HG02884 (cell line): Measurements from ENCODE around the gene CHPF2.

Experiments used
- ATAC-seq: cut with Tn5 transposase; IDR thresholded peaks from one replicate; pipeline ENCODE4 v1.9.1; 2021; ENCODE audit warnings: mild to moderate bottlenecking, moderate library complexity; ENCODE audit not compliant: unreplicated experiment

The CHPF2 gene

DNA sequence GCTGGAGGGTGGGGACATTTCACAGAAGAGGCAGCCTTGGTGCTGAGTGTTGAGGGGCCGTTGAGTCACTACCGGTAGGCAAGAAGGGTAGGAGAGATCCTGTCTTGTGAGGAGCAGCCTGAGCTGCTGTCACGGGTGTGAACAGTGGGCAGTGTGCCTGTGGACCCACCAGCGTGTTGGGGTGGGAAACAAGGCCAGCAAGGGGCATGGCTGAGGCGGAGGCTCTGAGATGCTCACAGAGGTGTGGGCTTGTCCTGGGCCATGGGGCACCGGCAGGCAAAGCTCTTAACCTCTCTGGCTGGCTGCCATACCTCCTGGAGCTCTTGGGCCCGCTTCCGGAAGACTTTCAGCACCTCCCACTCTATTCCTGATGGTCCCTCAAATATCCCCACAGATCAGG lies 49.8 kb downstream of the CHPF2 start:
- no peak for ATAC-seq

DNA sequence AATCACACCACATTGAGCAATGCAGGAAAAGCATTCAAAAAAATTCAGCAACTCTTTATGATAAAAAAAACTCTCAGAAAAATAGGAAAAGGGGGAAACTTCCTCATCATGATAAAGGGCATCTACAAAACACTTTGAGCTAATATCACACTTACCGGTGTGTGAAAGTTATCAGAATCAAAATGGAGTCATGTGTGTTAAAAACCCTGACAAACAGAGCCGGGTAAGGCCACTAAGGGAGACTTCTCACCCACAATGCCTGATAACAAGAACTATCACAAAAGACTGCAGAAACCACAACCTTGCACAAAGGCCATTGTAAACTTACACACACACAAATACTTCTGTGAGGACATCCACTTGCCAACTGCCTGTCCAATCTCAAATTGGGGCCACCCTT lies 51.0 kb downstream of the CHPF2 start:
- ATAC-seq = no peak

DNA sequence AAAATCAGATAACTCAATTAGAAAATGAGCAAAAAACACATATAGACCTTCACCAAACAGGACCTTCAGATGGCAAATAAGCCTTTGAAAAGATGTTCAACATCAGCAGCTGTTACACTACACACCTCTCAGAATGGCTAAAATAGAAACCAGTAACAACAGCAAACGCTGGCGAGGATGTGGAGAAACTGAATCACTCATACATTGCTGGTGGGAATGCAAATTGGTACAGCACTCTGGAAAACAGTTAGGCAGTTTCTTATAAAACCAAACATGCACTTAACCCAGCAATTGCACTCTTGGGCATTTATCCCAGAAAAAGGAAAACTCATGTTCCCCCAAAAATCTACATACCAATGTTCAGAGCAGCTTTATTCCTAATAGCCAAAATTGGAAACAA lies 53.9 kb downstream of the CHPF2 start:
- no peak for ATAC-seq
